BJ (cell line): ENCODE data around the gene TMEM234. TPM values are rescaled to one million over a fixed set of nuclear protein-coding genes. Genes with fewer than 3 reads are reported as not detected.

Experiments
- CTCF ChIA-PET: fragments of 350-600 bp; formaldehyde crosslinking; extraction: SDS; loops from one replicate; lab custom pipeline; 2021; ENCODE audit warnings: antibody characterized with exemption, inconsistent platforms; lab: Yijun Ruan, JAX
- POLR2A ChIA-PET: fragments of 300-600 bp; sonication (Branson Sonifier 250); formaldehyde crosslinking; extraction: SDS; loops from one replicate; lab custom pipeline; 2021; ENCODE audit warnings: antibody characterized with exemption; lab: Charles Lee
- DNase-seq: peaks from one replicate; pipeline ENCODE4 v3.0.0-alpha.2; 2011; ENCODE audit warnings: low read depth
- H3K27me3 ChIP-seq: 2 replicates; pipeline ENCODE4 v1.6.0; 2011; ENCODE audit warnings: low read length; ENCODE audit not compliant: control insufficient read depth, insufficient read depth
- H3K36me3 ChIP-seq: 2 replicates; pipeline ENCODE4 v1.5.1; 2011; ENCODE audit warnings: low read length; ENCODE audit not compliant: control insufficient read depth, insufficient read depth
- H3K4me3 ChIP-seq: 2 replicates; pipeline ENCODE4 v1.5.1; 2011; ENCODE audit warnings: low read depth, mild to moderate bottlenecking, control low read depth, low read length
- polyA plus RNA-seq: library from polyadenylated mRNA; depleted of rRNA; stranded (reverse); fragments of >200 nt; gene quantifications from 2 replicates; pipeline ENCODE4 v1.2.3, GENCODE V29; 2011; rRNA removed
- small RNA-seq: library from RNA; depleted of rRNA; stranded (forward); fragments of <200 nt; gene quantifications from one replicate; pipeline ENCODE3, GENCODE V24; 2012; ENCODE audit warnings: low replicate concordance, low read depth; ENCODE audit not compliant: insufficient read length
- TF ChIP-seq, protein P1 (sequence below): IDR thresholded peaks from 2 replicates; pipeline ENCODE4 v1.5.1; 2011; ENCODE audit warnings: low read depth, mild to moderate bottlenecking, control low read depth, inconsistent platforms, low read length, moderate library complexity; ENCODE audit not compliant: insufficient read depth

TMEM234 gene
- polyA plus RNA-seq, 1 experiment = 37.8 TPM

DNA sequence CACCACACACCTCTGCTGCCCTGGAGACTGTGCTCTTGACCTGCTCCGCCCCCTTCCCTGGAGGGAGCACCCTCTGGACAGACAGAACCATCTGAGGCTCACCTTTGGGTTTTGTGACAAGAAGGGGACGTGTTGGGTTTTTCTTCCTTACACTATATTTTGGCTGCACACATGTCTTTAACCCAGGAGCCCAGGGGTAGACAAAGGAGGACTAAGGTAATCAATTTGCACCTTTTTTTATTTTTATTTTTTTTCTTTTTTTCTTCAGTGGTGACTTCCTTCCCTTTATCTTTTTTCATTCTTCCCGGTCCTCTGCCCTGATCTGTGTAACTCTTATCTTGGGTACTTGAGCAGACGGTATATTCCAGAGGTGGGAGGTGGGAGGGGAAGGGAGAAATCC lies 51.2 kb downstream of the TMEM234 start:
- no peaks in the 10 kb centered on the region for H3K27me3 ChIP-seq
- CTCF ChIA-PET = no interaction called here
- no peak overlapping the region for H3K4me3 ChIP-seq
- no peak for DNase-seq
- TF ChIP-seq, protein P1, sequence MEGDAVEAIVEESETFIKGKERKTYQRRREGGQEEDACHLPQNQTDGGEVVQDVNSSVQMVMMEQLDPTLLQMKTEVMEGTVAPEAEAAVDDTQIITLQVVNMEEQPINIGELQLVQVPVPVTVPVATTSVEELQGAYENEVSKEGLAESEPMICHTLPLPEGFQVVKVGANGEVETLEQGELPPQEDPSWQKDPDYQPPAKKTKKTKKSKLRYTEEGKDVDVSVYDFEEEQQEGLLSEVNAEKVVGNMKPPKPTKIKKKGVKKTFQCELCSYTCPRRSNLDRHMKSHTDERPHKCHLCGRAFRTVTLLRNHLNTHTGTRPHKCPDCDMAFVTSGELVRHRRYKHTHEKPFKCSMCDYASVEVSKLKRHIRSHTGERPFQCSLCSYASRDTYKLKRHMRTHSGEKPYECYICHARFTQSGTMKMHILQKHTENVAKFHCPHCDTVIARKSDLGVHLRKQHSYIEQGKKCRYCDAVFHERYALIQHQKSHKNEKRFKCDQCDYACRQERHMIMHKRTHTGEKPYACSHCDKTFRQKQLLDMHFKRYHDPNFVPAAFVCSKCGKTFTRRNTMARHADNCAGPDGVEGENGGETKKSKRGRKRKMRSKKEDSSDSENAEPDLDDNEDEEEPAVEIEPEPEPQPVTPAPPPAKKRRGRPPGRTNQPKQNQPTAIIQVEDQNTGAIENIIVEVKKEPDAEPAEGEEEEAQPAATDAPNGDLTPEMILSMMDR = no peak
- POLR2A ChIA-PET = no interaction called here
- peaks cover 27% of the 10 kb centered on the region for H3K36me3 ChIP-seq

Small RNAs within 50 kb of the gene (small RNA-seq; reads per million reads assigned to genes)
- gene RF00017 = not detected

Other genes with a start within 250 kb of the TMEM234 start
- gene KHDRBS1, start 208.5 kb downstream of the TMEM234 start, polyA plus RNA-seq = 24.1 and 27.5 TPM in 2 replicates
- 19.3 and 31.1 TPM in 2 replicates for gene TMEM39B, start 149.4 kb downstream of the TMEM234 start, polyA plus RNA-seq
- 26.6 and 29.8 TPM in 2 replicates for gene KPNA6, start 114.3 kb downstream of the TMEM234 start, polyA plus RNA-seq
- 38.1 and 38.5 TPM in 2 replicates for gene TXLNA, start 42.7 kb downstream of the TMEM234 start, polyA plus RNA-seq
- 11.5 and 13.9 TPM in 2 replicates for gene CCDC28B, start 21.8 kb downstream of the TMEM234 start, polyA plus RNA-seq
- 1.4 and 2.1 TPM in 2 replicates for gene IQCC, start 16.7 kb downstream of the TMEM234 start, polyA plus RNA-seq
- not detected in 2 replicates for gene DCDC2B, start 13.3 kb downstream of the TMEM234 start, polyA plus RNA-seq
- gene EIF3I, start 54 bp upstream of the TMEM234 start, polyA plus RNA-seq = 412 and 478 TPM in 2 replicates
- gene FAM167B, start 24.9 kb upstream of the TMEM234 start, polyA plus RNA-seq = 3.3 and 3.5 TPM in 2 replicates
- gene LCK, start 28.9 kb upstream of the TMEM234 start, polyA plus RNA-seq = 0.05 and 0.11 TPM in 2 replicates
- gene HDAC1, start 69.7 kb upstream of the TMEM234 start, polyA plus RNA-seq = 155 and 185 TPM in 2 replicates
- gene MARCKSL1, start 113.9 kb upstream of the TMEM234 start, polyA plus RNA-seq = 41.3 and 52.0 TPM in 2 replicates
- gene FAM229A, start 140.1 kb upstream of the TMEM234 start, polyA plus RNA-seq = 1.3 and 2.4 TPM in 2 replicates
- gene TSSK3, start 140.2 kb upstream of the TMEM234 start, polyA plus RNA-seq = 0.39 and 0.42 TPM in 2 replicates
- 53.6 and 74.1 TPM in 2 replicates for gene BSDC1, start 172.1 kb upstream of the TMEM234 start, polyA plus RNA-seq
- not detected in 2 replicates for gene ZBTB8B, start 242.7 kb upstream of the TMEM234 start, polyA plus RNA-seq